Omental fat pad (tissue), 4 donors: Measurements from ENCODE around the gene RFPL1. TPM values are rescaled to one million over a fixed set of nuclear protein-coding genes. Genes with fewer than 3 reads are reported as not detected.

ENCODE experiments used
- ATAC-seq: fragments of 150-250 bp; one replicate; pipeline ENCODE4 v1.9.1; 2016; ENCODE audit warnings: mild to moderate bottlenecking, moderate library complexity; ENCODE audit not compliant: low FRiP score
- DNase-seq: peaks from one replicate; pipeline ENCODE4 v3.0.0-alpha.2; 2019; ENCODE audit warnings: low spot score
- CTCF ChIP-seq, 3 donors: fragments of 450-650 bp; IDR thresholded peaks; one replicate each; pipeline ENCODE4 v1.5.1; 2016 to 2017; ENCODE audit warnings: antibody characterized with exemption in 3 of 3, mild to moderate bottlenecking in 3 of 3, moderate library complexity in 2 of 3
- total RNA-seq, 4 donors: library from RNA; depleted of rRNA; stranded (reverse); fragments of >200 nt; gene quantifications; one replicate each; pipeline ENCODE4 v1.1.0, GENCODE V29; 2016

The RFPL1 gene
- total RNA-seq, 4 donors from 2014 or later = not detected

GRCh38 chr22:29443861-29444792 lies 5.7 kb downstream of the RFPL1 start:
- no peak for TF ChIP-seq CTCF (IDR thresholded peaks at IDR 0.05)
- ATAC-seq (no peak), DNase-seq (no peak)

- ATAC-seq (no peak), DNase-seq (no peak)
- TF ChIP-seq CTCF (IDR thresholded peaks at IDR 0.05) = no peak
Observed at GRCh38 chr22:29445508-29445907, 7.1 kb downstream of the RFPL1 start.

- no peak for DNase-seq
- ATAC-seq = no peak
- TF ChIP-seq CTCF (IDR thresholded peaks at IDR 0.05) = no peak
Observed at GRCh38 chr22:29447906-29448305, 9.5 kb downstream of the RFPL1 start.

GRCh38 chr22:29449296-29449875 lies 11.0 kb downstream of the RFPL1 start:
- no peak for DNase-seq
- no peak for ATAC-seq
- TF ChIP-seq CTCF (IDR thresholded peaks at IDR 0.05) = no peak

GRCh38 chr22:29450222-29450621 lies 11.8 kb downstream of the RFPL1 start:
- ATAC-seq (no peak), DNase-seq (no peak)
- TF ChIP-seq CTCF (IDR thresholded peaks at IDR 0.05) = no peak

- TF ChIP-seq CTCF (IDR thresholded peaks at IDR 0.05) = no peak
- no peak for ATAC-seq
- DNase-seq = no peak
Observed at GRCh38 chr22:29451863-29452262, 13.5 kb downstream of the RFPL1 start.

GRCh38 chr22:29454276-29454675 lies 15.9 kb downstream of the RFPL1 start:
- TF ChIP-seq CTCF (IDR thresholded peaks at IDR 0.05) = no peak
- DNase-seq = no peak
- ATAC-seq = no peak
